GM21619 (cell line): ENCODE measurements around the gene TCF7.
"Not testable (repeated sequence)": the region's sequence is repeated elsewhere in the genome, so short reads cannot be mapped to it uniquely, and the experiment has no call there.

ENCODE experiments used
- ATAC-seq: cut with Tn5 transposase; IDR thresholded peaks from one replicate; pipeline ENCODE4 v1.9.1; 2021; ENCODE audit not compliant: unreplicated experiment

TCF7 gene

DNA sequence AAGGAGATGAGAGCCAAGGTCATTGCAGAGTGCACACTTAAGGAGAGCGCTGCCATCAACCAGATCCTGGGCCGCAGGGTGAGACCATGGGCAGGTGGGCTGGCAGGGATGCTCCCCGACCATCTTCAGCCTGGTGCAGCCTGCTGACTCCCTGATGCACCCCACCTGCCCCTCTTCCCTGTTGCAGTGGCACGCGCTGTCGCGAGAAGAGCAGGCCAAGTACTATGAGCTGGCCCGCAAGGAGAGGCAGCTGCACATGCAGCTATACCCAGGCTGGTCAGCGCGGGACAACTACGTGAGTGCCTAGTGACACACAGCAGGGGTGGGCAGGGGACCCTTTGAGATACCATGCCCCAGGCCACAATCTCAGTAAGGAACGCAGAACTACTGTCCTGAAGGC, 28.3 kb downstream of the TCF7 start:
- no peak for ATAC-seq

GRCh38 chr5:134143431-134143830, 28.9 kb downstream of the TCF7 start:
- no peak for ATAC-seq

DNA sequence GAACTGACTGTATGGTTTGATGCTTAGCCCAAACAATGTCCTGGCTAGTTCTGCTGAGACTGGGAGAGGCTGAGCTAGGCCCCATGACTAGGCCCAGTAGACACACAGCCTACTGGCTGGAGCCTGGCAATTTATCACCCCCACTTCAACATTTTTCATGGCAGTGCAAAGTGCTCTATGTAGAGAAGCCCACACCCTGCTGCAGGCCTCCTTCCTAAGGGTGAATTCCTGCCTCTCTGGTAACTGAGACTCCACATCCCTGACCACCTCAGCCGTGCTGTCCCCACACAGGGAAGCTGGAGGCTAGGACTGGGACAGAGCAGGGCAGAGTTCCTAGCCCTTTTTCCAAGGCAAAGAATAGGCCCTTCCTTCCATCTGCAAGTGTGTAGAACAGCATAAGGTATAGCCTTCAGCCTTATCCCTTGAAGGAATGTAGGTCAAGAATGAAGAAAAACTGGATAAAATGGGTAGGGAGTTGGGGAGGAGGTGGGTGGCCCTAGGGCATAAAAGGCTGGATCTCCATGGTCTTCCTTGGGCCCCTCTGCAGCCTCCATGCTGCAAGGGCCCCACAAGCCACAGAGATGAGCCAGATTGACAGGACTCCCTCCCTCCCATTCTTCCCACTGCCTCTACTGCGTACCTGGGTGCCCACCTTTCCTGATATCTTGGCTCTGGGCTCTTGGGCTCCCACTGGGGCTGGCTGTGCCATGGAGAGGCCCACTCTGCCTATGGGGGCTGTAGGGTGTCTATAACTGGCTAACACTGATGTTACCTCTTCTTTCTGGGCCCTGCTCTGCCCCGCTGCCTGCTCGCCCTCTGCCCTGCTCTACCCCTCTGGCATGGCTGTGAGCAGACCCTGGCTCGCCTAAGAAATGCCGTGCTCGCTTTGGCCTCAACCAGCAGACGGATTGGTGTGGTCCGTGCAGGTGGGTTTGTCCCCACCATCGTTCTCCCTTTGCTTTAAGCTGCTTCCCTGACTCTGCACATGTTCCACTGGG, 29.8 kb downstream of the TCF7 start:
- ATAC-seq, result no peak

DNA sequence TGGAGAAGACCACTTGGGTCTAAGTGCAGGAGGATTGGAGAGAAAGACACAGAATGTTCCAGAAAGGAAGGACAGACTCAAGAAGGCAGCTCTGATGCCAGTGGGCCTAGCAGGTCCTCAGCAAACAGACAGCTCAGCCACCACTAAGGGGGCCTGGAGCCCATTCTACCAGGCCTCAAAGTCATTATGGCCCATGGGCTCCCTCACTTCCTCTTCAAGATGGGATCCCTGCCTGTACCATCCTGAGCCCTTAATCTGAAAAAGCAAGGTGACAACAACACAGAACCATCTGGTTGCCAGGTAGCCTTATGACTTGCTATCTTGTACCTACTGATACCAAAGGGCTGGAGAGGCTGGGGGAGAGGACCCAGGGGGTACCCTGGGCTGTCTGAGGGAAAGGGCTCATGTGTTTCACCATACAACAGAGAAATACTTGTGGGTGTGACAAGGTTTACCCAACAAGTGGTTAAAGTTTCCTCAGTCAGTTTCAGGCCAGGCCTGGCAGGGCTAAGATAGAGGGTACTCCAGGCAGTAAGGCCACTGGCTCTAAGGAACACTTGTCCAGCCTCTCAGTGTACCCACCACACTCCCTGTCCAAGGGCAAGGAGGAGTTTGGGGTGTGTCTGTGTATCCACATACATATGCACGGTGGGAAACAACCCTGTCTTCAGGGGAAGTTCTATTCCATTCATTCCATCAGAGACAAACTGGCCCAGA, 30.7 kb downstream of the TCF7 start:
- no peak for ATAC-seq

- no peak for ATAC-seq
These were observed 31.5 kb downstream of the TCF7 start for GRCh38 chr5:134145779-134146581.

GRCh38 chr5:134146651-134147518, 32.4 kb downstream of the TCF7 start:
- ATAC-seq, result no peak

DNA sequence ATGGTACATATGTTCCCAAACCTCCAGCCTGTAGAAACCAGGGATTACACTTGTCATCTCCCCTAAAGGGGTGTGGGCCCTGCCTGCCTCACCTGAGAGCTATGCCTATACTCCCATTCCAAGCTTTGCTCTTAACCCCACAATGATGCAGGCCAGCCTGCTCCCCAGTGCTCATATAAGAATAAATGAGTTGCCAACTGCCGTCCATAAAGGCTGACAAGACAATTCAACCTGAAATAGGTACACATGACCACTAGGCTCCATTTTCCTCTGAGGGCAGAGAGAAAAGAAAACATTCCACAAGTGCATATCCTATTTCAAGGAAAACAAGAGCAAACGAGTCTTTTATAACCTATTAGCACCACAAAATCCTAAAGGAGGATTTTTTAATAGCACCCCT, 33.8 kb downstream of the TCF7 start:
- ATAC-seq, result no peak

GRCh38 chr5:134148986-134149539, 34.6 kb downstream of the TCF7 start:
- no peak for ATAC-seq

DNA sequence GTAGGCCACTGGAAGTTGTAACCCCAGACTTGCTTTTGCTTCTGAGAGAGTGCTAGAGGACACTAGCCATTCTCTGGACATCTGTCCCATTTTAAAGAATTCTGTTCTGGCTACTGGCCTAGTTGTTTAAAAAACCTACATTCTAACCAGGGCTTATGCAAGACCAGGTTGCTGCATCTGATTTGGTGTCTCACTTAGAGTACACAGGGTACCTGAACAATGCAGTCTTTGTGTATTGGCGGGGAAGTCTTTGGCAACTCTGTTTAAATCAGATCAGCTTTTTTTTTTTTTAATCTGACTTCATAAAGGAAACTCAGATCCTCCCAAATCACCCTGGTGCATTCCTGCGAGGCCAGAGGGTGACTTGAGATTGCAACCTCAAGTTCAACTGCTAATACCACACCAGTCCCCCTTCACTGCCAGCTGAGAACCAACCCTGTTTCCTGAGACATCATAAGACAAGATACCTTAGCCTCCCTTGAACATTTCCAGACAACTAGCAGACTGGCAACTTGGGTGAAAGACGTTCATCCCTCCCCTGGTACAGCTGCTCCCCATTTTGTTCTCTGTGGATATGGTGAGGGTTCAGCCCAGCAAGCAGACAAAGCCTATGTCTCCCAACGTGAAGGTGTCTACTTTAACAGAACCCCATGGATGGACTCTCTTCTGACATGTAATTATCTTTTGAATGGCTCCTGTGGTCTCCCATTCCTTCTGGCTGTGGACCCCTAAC, 35.3 kb downstream of the TCF7 start:
- ATAC-seq, result no peak

- ATAC-seq, result no peak
These were observed 37.2 kb downstream of the TCF7 start for GRCh38 chr5:134151723-134152122.

GRCh38 chr5:134152173-134152832, 37.8 kb downstream of the TCF7 start:
- not testable (repeated sequence) for ATAC-seq

DNA sequence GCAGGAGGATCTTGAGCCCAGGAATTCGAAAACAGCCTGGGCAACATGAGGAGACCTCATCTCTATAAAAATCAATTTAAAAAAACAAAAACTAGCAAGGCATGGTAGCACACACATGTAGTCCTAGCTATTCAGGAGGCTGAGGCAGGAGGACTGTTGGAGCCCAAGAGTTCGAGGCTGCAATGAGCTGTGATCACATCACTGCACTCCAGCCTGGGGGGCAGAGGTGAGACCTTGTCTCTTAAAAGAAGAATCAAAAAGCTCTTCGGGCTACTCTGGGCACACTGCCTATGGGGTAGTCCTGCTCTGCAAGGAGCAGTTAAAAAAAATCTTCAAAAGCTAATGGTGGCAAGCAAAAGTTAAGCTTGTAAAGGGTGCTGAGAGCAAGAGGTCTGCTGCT, 38.8 kb downstream of the TCF7 start:
- no peak for ATAC-seq

- ATAC-seq, result no peak
These were observed 39.2 kb downstream of the TCF7 start for GRCh38 chr5:134153657-134154056.

DNA sequence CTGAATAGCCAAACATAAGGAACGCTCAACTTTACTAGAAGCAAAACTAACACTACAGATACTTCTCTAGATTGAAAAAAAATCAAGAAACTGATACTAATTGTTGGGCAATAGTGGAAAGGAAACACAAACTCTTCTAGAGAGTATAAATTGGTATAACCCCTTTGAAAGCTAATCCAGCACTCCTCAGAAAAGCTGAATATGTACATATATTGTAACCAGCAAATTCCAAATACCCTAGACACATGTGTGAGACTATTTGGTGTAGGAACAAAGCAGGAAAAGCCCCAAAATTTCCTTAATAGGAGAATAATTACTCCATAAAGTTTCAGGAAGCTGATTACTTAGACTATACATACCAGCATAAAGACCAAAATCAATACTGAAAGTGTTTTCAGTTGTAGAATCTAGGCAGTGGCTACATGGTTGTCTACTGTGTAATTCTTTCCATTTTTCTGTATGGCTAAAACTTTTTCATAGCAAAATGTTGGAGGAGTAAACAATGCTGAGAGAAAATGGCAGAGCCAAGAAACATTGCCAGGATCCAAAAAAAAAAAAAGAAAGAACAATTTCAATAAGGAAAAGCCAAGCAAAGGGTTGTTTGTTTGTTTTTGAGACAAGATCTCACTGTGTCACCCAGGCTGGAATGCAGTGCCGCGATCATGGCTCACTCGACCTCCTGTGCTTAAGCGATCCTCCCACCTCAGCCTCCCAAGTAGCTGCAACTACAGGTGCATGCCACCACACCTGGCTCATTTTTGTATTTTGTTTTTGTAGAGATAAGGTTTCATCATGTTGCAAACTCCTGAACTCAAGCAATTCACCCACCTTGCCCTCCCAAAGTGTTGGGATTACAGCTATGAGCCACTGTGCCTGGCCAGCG, 47.3 kb downstream of the TCF7 start:
- ATAC-seq, result no peak

GRCh38 chr5:134162592-134162991, 48.1 kb downstream of the TCF7 start:
- ATAC-seq, result no peak

DNA sequence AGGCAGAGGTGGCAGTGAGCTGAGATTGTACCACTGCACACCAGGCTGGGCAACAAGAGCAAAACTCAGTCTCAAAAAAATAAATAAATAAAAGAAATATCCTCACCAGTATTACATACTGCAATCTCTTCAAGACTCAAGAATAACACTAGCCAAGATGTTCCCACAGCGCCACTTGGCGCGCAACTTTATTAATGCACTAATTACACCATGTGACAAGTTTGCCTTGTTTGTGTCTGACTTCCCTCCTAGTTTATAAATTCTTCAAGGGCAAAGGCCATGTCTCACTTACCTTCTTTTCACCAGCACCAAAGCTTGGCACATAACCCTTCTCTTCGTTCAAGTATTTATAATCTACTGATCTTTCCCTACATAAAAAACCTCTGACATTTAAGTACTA, 57.5 kb downstream of the TCF7 start:
- no peak for ATAC-seq

GRCh38 chr5:134174841-134175839, 60.7 kb downstream of the TCF7 start:
- no peak for ATAC-seq
